Measurements from ENCODE around the gene NPC1L1.
A peak's percentile ranks its signal among the peaks of the same experiment; 100 is the strongest.

NPC1L1 gene

GRCh38 chr7:44477063-44477830, 63.9 kb downstream of the NPC1L1 start:
- peaks cover 26% of the 10 kb centered on the region for H3K4me1 ChIP-seq (ENCODE audit: control insufficient read depth, insufficient read depth, low read length)
- DNase-seq (ENCODE audit: low read depth) = peak; percentile 86
- no peak overlapping the region for H3K4me3 ChIP-seq (ENCODE audit: low read length)
- H3K36me3 ChIP-seq (ENCODE audit: control insufficient read depth, insufficient read depth, low read length, severe bottlenecking) = peaks cover 51% of the 10 kb centered on the region
- no peaks in the 10 kb centered on the region for H3K9me3 ChIP-seq (ENCODE audit: control insufficient read depth, low read length)
- no peaks in the 10 kb centered on the region for H3K27me3 ChIP-seq (replicated peaks; ENCODE audit: control insufficient read depth, insufficient read depth, low read length)
- peak overlapping the region; percentile 28 for H3K9ac ChIP-seq (ENCODE audit: low read length)

- Histone ChIP-seq H3K9ac (ENCODE audit: low read length) (peak overlapping the region; percentile 28), H3K4me3 (ENCODE audit: low read length) (no peak overlapping the region), H3K4me1 (ENCODE audit: control insufficient read depth, insufficient read depth, low read length) (peaks cover 26% of the 10 kb centered on the region), H3K27me3 (replicated peaks; ENCODE audit: control insufficient read depth, insufficient read depth, low read length) (no peaks in the 10 kb centered on the region), H3K9me3 (ENCODE audit: control insufficient read depth, low read length) (no peaks in the 10 kb centered on the region), H3K36me3 (ENCODE audit: control insufficient read depth, insufficient read depth, low read length, severe bottlenecking) (peaks cover 47% of the 10 kb centered on the region)
- DNase-seq (ENCODE audit: low read depth) = no peak
Observed at GRCh38 chr7:44476313-44476712, 64.8 kb downstream of the NPC1L1 start.

- peaks cover 45% of the 10 kb centered on the region for H3K4me1 ChIP-seq (ENCODE audit: control insufficient read depth, insufficient read depth, low read length)
- peaks cover 30% of the 10 kb centered on the region for H3K36me3 ChIP-seq (ENCODE audit: control insufficient read depth, insufficient read depth, low read length, severe bottlenecking)
- H3K27me3 ChIP-seq (replicated peaks; ENCODE audit: control insufficient read depth, insufficient read depth, low read length) = no peaks in the 10 kb centered on the region
- H3K9me3 ChIP-seq (ENCODE audit: control insufficient read depth, low read length) = no peaks in the 10 kb centered on the region
- peak overlapping the region; percentile 43 for H3K4me3 ChIP-seq (ENCODE audit: low read length)
- no peak for DNase-seq (ENCODE audit: low read depth)
- peak overlapping the region; percentile 14 for H3K9ac ChIP-seq (ENCODE audit: low read length)
Observed at GRCh38 chr7:44473295-44473694, 67.8 kb downstream of the NPC1L1 start.

GRCh38 chr7:44472843-44473242, 68.3 kb downstream of the NPC1L1 start:
- Histone ChIP-seq H3K4me1 (ENCODE audit: control insufficient read depth, insufficient read depth, low read length) (peaks cover 45% of the 10 kb centered on the region), H3K9ac (ENCODE audit: low read length) (no peak overlapping the region), H3K4me3 (ENCODE audit: low read length) (peak overlapping the region; percentile 43), H3K36me3 (ENCODE audit: control insufficient read depth, insufficient read depth, low read length, severe bottlenecking) (peaks cover 30% of the 10 kb centered on the region), H3K9me3 (ENCODE audit: control insufficient read depth, low read length) (no peaks in the 10 kb centered on the region), H3K27me3 (replicated peaks; ENCODE audit: control insufficient read depth, insufficient read depth, low read length) (no peaks in the 10 kb centered on the region)
- DNase-seq (ENCODE audit: low read depth) = no peak

- no peaks in the 10 kb centered on the region for H3K27me3 ChIP-seq (replicated peaks; ENCODE audit: control insufficient read depth, insufficient read depth, low read length)
- H3K4me3 ChIP-seq (ENCODE audit: low read length) = no peak overlapping the region
- no peak for DNase-seq (ENCODE audit: low read depth)
- H3K36me3 ChIP-seq (ENCODE audit: control insufficient read depth, insufficient read depth, low read length, severe bottlenecking) = peaks cover 36% of the 10 kb centered on the region
- peaks cover 43% of the 10 kb centered on the region for H3K4me1 ChIP-seq (ENCODE audit: control insufficient read depth, insufficient read depth, low read length)
- H3K9ac ChIP-seq (ENCODE audit: low read length) = no peak overlapping the region
- no peaks in the 10 kb centered on the region for H3K9me3 ChIP-seq (ENCODE audit: control insufficient read depth, low read length)
Observed at GRCh38 chr7:44471850-44472249, 69.3 kb downstream of the NPC1L1 start.

GRCh38 chr7:44471436-44471835, 69.7 kb downstream of the NPC1L1 start:
- no peak overlapping the region for H3K9ac ChIP-seq (ENCODE audit: low read length)
- H3K4me3 ChIP-seq (ENCODE audit: low read length) = no peak overlapping the region
- peaks cover 46% of the 10 kb centered on the region for H3K4me1 ChIP-seq (ENCODE audit: control insufficient read depth, insufficient read depth, low read length)
- H3K27me3 ChIP-seq (replicated peaks; ENCODE audit: control insufficient read depth, insufficient read depth, low read length) = no peaks in the 10 kb centered on the region
- DNase-seq (ENCODE audit: low read depth) = no peak
- H3K36me3 ChIP-seq (ENCODE audit: control insufficient read depth, insufficient read depth, low read length, severe bottlenecking) = peaks cover 36% of the 10 kb centered on the region
- no peaks in the 10 kb centered on the region for H3K9me3 ChIP-seq (ENCODE audit: control insufficient read depth, low read length)

GRCh38 chr7:44470628-44471245, 70.4 kb downstream of the NPC1L1 start:
- peaks cover 30% of the 10 kb centered on the region for H3K36me3 ChIP-seq (ENCODE audit: control insufficient read depth, insufficient read depth, low read length, severe bottlenecking)
- H3K9ac ChIP-seq (ENCODE audit: low read length) = no peak overlapping the region
- no peak overlapping the region for H3K4me3 ChIP-seq (ENCODE audit: low read length)

GRCh38 chr7:44470135-44470479, 71.0 kb downstream of the NPC1L1 start:
- H3K9me3 ChIP-seq (ENCODE audit: control insufficient read depth, low read length) = no peaks in the 10 kb centered on the region
- H3K27me3 ChIP-seq (replicated peaks; ENCODE audit: control insufficient read depth, insufficient read depth, low read length) = no peaks in the 10 kb centered on the region
- H3K36me3 ChIP-seq (ENCODE audit: control insufficient read depth, insufficient read depth, low read length, severe bottlenecking) = peaks cover 27% of the 10 kb centered on the region
- peaks cover 59% of the 10 kb centered on the region for H3K4me1 ChIP-seq (ENCODE audit: control insufficient read depth, insufficient read depth, low read length)
- no peak for DNase-seq (ENCODE audit: low read depth)
- no peak overlapping the region for H3K9ac ChIP-seq (ENCODE audit: low read length)
- no peak overlapping the region for H3K4me3 ChIP-seq (ENCODE audit: low read length)

More at GRCh38 chr7:44470628-44471245, 70.4 kb downstream of the NPC1L1 start:
- Histone ChIP-seq H3K27me3 (replicated peaks; ENCODE audit: control insufficient read depth, insufficient read depth, low read length) (no peaks in the 10 kb centered on the region), H3K9me3 (ENCODE audit: control insufficient read depth, low read length) (no peaks in the 10 kb centered on the region), H3K4me1 (ENCODE audit: control insufficient read depth, insufficient read depth, low read length) (peaks cover 53% of the 10 kb centered on the region)
- DNase-seq (ENCODE audit: low read depth) = no peak

- H3K4me3 ChIP-seq (ENCODE audit: low read length) = no peak overlapping the region
- no peaks in the 10 kb centered on the region for H3K27me3 ChIP-seq (replicated peaks; ENCODE audit: control insufficient read depth, insufficient read depth, low read length)
- peaks cover 27% of the 10 kb centered on the region for H3K36me3 ChIP-seq (ENCODE audit: control insufficient read depth, insufficient read depth, low read length, severe bottlenecking)
- peaks cover 60% of the 10 kb centered on the region for H3K4me1 ChIP-seq (ENCODE audit: control insufficient read depth, insufficient read depth, low read length)
- H3K9me3 ChIP-seq (ENCODE audit: control insufficient read depth, low read length) = no peaks in the 10 kb centered on the region
- no peak for DNase-seq (ENCODE audit: low read depth)
- no peak overlapping the region for H3K9ac ChIP-seq (ENCODE audit: low read length)
Observed at GRCh38 chr7:44469461-44470134, 71.5 kb downstream of the NPC1L1 start.

- H3K36me3 ChIP-seq (ENCODE audit: control insufficient read depth, insufficient read depth, low read length, severe bottlenecking) = peaks cover 27% of the 10 kb centered on the region
- no peaks in the 10 kb centered on the region for H3K27me3 ChIP-seq (replicated peaks; ENCODE audit: control insufficient read depth, insufficient read depth, low read length)
- H3K4me3 ChIP-seq (ENCODE audit: low read length) = no peak overlapping the region
- no peak for DNase-seq (ENCODE audit: low read depth)
- no peak overlapping the region for H3K9ac ChIP-seq (ENCODE audit: low read length)
- no peaks in the 10 kb centered on the region for H3K9me3 ChIP-seq (ENCODE audit: control insufficient read depth, low read length)
- peaks cover 43% of the 10 kb centered on the region for H3K4me1 ChIP-seq (ENCODE audit: control insufficient read depth, insufficient read depth, low read length)
Observed at GRCh38 chr7:44467217-44467548, 73.9 kb downstream of the NPC1L1 start.

GRCh38 chr7:44466300-44467216, 74.6 kb downstream of the NPC1L1 start:
- peak; percentile 69 for DNase-seq (ENCODE audit: low read depth)
- Histone ChIP-seq H3K27me3 (replicated peaks; ENCODE audit: control insufficient read depth, insufficient read depth, low read length) (no peaks in the 10 kb centered on the region), H3K4me3 (ENCODE audit: low read length) (no peak overlapping the region), H3K9ac (ENCODE audit: low read length) (peak overlapping the region; percentile 11), H3K36me3 (ENCODE audit: control insufficient read depth, insufficient read depth, low read length, severe bottlenecking) (peaks cover 24% of the 10 kb centered on the region), H3K4me1 (ENCODE audit: control insufficient read depth, insufficient read depth, low read length) (peaks cover 43% of the 10 kb centered on the region), H3K9me3 (ENCODE audit: control insufficient read depth, low read length) (no peaks in the 10 kb centered on the region)

All from adipocyte (in vitro differentiated cells).